ENCODE data around the gene NDUFS2. TPM values are rescaled to one million over a fixed set of nuclear protein-coding genes. Genes with fewer than 3 reads are reported as not detected.

NDUFS2 gene
- total and polyA plus RNA-seq, 9 of the 15 experiments (the other 6 are each of a cell fraction or from before 2014, with no cell fraction given) = 70.0 to 176 (median 141) TPM

GRCh38 chr1:161177112-161177935 is 24.8 kb upstream of the NDUFS2 start, which contains the start of gene B4GALT3 (continued):
- peak; percentile 70 for TF ChIP-seq LEF1 (IDR thresholded peaks at IDR 0.05)
- TF ChIP-seq HOXB6 (CRISPR knock-in tag; IDR thresholded peaks at IDR 0.05; ENCODE audit: borderline replicate concordance) = peak; percentile 61; the same call in 1 of the 2 replicates
- TF ChIP-seq MYNN (IDR thresholded peaks at IDR 0.05) = no peak
- TF ChIP-seq MYNN (CRISPR knock-in tag; IDR thresholded peaks at IDR 0.05) = no peak
- TF ChIP-seq RUNX1 (IDR thresholded peaks at IDR 0.05; ENCODE audit: low read depth) = 0 out of 2 replicates have a peak, but pooled peaks have one; percentile 24
- TF ChIP-seq HNRNPLL (IDR thresholded peaks at IDR 0.05; ENCODE audit: low read depth, low read length, poor library complexity, severe bottlenecking) = peak; percentile 85
- TF ChIP-seq CXXC5 (CRISPR knock-in tag; IDR thresholded peaks at IDR 0.05) = peak; percentile 69
- no peak for TF ChIP-seq SNRNP70 (optimal IDR thresholded peaks at IDR 0.05; ENCODE audit: low read depth, low read length)
- peak; percentile 47; the same call in 1 of the 2 replicates for TF ChIP-seq ZNF175 (CRISPR knock-in tag; IDR thresholded peaks at IDR 0.05; ENCODE audit: low read depth)
- peak; percentile 59 for TF ChIP-seq CREB3L1 (IDR thresholded peaks at IDR 0.05; ENCODE audit: borderline replicate concordance, low read depth)
- peak; percentile 63 for TF ChIP-seq AFF4 (CRISPR knock-in tag; IDR thresholded peaks at IDR 0.05)
- TF ChIP-seq THRB (CRISPR knock-in tag; conservative IDR thresholded peaks at IDR 0.05) = 0 out of 2 replicates have a peak, but pooled peaks have one; percentile 34
- no peak for TF ChIP-seq SLC30A9 (CRISPR knock-in tag; IDR thresholded peaks at IDR 0.05)
